Iris pigment epithelial cell (primary cell): ENCODE data around the gene CNTN1.
"Not testable (repeated sequence)": the region's sequence is repeated elsewhere in the genome, so short reads cannot be mapped to it uniquely, and the experiment has no call there.

Source experiments
- DNase-seq: peaks from one replicate; pipeline ENCODE4 v3.0.0-alpha.2; 2011; ENCODE audit warnings: low read depth

CNTN1 gene

DNA sequence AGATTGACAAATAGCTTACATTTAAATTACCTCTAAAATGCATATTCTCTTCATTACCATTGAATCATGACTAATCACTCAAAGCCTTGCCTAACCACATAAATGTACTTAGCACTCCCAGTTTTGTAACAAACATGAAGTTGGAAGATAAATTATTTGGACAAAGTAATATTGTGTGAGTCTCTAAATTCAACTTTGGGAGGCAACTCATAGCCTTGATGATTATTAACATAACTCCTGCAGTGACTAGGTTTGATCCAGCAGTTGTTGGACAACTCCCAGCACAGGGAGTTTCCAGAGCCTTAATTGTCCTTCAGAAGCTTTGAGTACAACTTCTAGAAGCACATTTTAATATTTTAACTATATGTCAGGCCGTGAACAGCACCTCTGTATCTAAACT lies 342.4 kb downstream of the CNTN1 start:
- DNase-seq, result peak; percentile 67

DNA sequence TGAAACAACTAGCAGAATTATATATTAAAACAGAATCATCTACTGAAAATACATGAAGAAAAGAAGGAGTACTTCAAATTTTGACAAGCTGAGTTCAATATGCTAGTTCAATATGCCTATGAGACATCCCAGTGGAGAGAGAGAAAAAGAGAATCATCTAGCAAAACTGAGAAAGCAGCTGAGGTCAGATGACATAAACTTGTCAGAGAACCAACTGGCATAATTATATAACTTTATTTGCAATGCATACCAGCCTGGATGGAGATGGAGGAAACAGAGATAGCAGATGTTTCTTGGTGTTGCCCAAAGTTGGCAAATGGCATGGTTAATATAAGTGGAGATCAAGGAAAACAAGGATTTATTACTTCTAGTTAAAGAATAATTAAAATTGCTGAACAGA lies 347.2 kb downstream of the CNTN1 start:
- DNase-seq, result no peak

DNA sequence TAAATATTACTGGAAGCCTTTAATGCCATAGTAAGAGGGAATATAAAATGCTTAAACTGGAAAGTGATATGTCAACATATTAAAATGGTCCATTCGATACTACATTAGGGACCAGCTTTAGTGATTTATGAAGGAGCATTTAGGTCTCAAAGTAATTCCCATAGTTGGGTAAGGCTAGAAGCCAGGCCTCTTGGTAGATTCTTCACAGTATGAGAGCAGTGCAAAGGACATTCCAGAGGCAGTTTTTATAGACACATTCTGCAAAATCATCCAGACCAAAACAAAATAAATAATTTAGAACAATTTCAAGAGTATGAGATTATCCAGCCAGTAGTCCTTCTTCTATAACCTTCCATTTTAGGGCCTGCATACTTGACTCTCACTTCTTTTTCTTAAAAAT lies 353.3 kb downstream of the CNTN1 start:
- no peak for DNase-seq

DNA sequence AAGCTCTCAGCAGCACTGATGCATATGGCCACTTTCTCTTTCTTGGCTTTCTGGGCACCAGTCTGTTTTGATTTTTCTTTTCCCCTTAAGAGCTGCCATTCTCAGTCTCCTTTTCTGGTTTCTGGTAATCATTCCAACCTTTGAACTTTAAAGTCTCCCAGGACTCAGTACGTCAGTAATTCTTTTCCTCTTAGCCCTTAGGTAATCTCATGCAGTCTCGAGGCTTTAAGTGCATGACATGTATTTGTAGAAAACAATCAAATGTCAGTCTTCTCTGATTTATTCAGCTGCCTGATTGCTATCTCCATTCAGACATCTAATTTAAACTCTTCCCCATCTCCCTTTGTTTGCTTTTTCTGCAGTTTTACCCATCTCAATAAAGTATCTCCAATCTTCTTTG lies 356.8 kb downstream of the CNTN1 start:
- DNase-seq, result no peak

DNA sequence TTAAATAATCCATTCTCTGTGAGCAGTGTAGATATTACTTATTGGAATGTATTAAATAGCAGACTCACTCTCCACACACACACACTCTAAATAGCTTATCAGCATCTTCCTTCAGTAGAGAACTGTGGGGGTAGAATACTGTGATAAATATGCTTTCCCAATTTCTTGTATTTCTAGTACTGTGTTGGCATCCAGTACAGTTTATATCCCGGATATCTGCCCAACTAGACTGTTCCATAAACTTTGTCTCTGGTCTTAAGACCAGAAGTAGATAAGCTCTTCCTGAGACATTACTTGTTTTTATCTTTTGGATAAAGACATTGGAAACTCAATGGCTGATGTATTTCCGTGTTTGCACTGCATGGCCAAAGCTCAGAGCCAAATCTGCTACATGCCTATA lies 359.7 kb downstream of the CNTN1 start:
- no peak for DNase-seq

DNA sequence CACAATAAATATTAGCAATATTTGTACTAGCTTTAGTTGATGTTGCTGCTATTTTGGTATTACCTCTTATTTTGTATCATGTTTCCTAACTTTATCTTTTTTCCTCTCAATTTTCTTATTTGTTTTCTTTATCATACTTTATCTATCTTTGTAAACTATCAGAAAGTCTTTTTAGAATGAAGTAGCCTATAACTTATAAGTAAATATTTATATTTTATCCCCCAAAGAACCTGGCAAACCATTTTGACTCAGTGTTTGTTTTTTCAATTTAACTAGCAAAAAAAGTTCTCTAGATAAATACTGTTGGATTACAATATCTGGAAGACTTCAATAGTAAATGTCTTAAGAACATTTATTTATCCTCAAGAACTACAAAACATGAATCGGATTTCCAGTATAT lies 360.2 kb downstream of the CNTN1 start:
- DNase-seq, result no peak

DNA sequence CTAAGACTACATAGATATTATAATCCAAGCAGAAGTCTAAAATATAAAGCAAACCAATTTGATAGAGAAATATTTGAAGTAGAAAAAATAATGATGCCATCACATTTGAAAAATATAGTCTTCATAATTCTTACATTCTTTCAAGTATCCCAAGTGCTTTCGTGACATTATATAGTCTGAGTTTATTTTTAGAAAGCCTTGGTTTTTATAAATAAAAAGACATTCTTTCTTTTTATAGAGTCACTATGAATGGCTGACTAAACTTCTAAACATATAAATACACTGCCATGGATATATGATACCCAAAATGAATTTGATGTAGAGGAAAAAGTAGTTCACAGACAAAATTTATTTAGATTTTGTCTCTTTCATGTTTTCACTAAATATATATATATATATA lies 360.8 kb downstream of the CNTN1 start:
- DNase-seq, result no peak

DNA sequence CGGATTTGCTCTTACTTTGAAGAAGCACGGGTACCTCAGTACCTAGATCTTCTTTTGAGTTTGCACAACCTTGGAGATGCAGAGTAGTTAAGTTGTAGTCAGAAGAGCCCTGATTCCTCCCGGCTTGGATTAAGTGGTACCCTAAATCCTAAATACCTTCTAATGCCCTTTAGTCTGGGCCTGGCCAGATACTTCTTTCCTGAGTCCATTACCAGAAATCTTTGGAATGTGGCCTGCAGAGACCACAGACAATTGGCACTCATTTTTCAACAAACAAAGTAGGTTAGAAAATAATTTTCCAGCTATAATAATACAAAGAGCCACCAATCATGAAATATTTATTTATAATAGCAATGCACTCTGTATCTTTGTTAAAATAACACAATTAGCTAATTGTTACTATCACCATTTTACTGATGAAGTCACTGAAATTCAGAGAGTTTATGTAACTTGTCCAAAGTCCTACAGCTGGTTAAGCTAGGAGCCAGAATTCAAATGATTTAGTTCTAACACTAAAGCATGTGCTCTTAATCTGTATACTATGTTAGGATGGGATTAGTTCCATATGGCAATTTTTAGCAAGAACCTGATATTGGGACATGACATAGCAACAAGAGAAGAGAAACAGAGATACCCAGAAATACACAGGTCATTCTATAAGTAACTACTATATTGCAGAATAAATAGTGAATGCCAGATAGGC lies 363.8 kb downstream of the CNTN1 start:
- peak; percentile 42 for DNase-seq

DNA sequence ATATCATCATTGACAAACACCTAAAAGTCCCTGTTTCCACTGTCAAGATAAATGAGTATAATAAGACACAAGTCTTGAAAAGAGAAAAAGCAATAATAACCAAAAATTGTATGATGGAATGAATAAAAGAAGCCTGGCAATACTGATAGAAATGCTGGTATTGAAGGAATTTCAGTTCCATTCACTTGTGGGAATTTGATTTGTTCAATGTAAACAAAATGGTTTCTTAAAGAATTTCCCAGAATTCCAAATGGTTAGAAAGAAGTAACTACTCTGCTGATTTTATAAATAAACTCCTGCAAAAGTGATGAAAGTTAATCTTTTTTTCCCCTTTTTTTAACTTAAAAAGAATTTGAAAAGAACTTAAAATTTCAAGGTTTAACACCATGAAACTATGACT lies 366.0 kb downstream of the CNTN1 start:
- no peak for DNase-seq

DNA sequence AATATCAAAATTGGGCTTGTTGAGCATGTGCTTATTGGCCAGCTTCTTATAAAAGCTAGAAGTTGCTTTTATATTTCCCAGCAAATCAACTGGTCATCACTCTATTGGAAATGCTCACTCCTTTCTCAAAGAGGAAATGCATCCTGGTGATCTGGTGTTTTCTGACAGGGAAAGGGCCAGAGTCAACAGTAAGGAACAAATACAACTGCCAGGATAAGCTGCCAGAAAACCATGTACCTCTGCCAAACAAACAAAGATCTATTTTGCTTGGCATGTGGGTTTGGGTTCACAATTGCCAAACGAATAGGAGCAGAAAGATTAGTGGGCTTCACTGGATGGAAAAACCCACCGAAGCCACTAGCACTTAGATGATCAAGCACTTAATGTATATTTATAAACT lies 369.0 kb downstream of the CNTN1 start:
- DNase-seq, result no peak

DNA sequence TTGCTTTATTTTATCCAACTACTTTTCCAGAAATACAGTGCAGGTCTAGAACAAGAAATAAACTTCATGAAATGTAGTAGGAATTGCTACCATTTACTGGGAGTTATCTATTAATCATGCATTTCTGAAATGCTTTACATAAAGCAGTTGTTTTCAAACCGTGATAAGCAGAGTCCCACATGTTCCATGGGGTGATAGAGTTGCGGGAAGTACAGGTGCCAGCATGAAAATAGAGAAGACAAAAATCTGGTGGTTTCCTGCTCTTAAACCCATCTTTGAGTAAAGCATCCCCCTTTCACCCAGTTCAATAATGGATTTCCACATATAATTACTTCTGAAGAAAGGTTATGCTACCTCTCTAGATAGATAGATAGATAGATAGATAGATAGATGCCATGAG lies 372.2 kb downstream of the CNTN1 start:
- no peak for DNase-seq

DNA sequence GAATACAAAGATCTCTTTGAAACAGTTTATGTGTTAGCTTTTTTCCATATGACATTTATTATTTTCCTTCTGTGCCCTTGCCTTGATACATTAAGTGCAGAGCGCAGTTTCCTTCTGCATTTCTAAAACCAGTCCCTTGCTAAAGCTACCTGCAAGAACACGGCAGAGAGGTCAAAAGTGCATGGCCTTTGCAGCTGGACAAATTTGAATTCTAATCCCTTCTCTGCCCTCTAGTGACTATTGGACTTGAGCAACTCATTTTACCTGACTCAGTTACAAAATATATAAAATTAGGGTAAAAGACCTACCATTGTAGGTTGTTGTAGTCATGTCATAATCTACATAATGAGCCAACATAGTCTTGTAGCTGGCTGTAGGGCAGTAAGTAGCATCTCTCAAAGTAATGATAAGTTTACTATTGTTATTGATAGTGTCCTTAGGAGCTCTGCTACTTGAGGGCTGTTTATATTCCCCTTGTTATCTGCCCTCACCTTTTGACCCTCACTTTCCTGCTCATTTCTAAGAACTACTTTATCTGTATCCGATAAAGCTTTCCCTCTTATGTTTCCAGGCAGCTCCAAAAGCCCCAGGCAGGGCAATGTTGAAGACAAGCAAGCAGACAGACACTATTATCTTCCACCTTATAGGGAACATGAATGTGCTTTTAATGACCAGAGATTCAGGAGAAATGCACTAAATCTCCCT lies 375.9 kb downstream of the CNTN1 start:
- DNase-seq, result no peak

DNA sequence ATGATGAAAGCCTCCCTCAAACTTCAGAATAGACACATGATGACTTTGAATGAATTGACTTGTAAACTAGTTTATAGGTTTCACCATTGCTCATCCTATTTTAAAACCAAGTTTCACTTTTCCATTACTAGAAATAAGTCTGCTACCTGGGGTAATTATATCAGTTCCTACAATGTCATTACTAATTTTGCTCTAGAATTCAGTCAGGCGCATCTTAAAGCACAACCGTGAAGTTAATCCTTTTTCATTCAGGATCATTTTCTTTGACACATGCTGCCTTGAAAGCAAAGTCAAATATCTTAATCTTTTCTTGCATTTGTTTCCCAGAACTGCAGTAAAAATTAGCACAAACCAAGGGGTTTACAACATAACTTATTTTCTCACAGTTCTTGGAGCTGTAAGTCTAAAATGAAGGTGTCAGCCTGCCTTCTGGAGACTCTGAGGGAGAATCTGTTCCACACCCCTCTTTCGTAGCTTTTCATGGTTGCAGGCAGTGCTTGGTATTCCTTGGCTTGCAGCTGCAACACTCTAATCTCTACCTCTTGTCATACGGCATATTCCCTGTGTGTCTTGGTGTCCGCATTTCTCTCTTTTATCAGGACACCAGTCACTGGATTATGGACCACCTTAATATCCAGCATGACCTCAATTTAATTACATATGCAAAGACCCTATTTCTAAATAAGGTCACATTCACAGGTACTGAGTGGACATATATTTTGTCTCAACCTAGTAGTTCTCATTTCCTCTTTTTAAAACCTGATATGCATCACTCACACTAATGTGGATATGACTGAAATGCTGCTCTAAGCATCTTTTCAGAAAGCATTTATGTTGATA lies 381.6 kb downstream of the CNTN1 start:
- no peak for DNase-seq

DNA sequence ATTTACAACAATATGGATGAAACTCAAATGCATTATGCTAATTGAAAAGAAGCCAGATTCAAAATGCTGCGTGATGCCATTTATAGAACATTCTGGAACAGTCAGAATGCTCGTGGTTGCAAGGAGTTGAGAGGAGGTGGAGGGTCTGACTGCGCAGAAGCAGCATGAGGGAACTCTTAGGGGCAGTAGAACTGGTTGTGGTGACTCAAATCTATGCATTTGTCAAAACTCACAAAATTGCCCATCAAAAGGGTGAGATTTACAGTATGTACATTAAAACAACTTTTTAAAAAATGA lies 382.2 kb downstream of the CNTN1 start:
- DNase-seq, result no peak

DNA sequence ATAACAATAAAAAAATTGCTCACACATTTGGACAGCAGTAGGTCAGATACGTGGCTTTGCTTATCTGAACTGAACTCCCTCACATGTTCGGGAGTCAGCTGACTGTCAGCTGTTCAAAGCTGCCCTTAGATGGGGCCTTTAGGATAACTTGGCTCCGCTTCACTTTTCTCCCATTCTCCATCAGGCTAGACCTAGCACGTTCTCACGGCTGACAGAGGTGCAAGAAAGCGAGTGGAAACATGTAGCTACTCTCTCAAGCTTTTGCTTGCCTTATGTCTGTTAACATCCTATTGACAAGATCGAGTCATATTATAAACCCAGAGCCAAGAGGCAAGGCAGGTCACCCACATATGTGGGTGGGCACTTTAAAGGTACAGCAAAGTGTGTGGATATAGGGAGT lies 383.9 kb downstream of the CNTN1 start:
- DNase-seq, result no peak

DNA sequence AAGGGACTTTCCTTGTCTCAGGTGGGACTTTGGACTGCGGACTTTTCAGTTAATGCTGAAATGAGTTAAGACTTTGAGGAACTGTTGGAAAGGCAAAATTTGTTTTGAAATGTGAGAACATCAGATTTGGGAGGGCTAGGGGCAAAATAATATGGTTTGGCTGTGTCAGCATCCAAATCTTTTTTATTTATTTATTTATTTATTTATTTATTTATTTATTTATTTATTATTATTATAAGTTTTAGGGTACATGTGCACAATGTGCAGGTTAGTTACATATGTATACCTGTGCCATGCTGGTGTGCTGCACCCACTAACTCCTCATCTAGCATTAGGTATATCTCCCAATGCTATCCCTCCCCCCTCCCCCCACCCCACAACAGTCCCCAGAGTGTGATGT lies 389.0 kb downstream of the CNTN1 start:
- DNase-seq, result not testable (repeated sequence)

DNA sequence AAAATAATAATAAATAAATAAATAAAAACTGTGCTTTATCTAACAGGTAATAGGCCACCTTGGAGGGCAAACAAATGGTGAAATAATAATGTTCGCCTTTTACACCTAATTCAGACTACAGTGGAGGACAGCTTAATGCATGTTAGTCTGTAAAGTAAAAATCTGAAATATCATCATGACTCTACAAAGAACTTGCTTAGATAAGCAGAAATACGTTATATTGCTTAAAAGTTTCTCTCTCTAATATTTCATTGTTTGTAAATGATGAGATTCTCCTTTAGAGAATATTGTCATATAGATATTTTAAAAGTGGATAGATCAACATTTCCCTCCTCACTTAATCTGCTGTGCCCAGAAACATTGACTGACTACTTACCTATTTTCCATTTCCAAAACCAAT lies 397.2 kb downstream of the CNTN1 start:
- no peak for DNase-seq

DNA sequence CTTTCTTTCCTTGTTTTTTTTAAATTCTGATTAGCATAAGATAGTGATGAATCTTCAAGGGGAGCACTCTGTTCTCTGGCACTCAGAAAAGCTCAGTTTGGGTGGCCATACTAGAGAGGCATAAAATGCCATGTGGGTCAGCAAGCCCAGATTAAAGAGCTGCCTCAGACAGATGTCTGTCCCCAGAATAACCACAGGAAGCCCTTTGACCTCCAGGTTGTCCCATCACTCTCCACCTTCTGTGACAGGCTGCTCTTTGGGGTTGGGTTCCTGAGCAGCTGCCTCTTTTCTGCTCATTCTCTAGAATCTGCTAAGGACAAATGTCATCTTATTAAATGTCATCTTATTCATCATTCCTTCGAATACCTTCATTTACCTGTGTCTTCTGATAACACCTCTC lies 399.9 kb downstream of the CNTN1 start:
- no peak for DNase-seq

DNA sequence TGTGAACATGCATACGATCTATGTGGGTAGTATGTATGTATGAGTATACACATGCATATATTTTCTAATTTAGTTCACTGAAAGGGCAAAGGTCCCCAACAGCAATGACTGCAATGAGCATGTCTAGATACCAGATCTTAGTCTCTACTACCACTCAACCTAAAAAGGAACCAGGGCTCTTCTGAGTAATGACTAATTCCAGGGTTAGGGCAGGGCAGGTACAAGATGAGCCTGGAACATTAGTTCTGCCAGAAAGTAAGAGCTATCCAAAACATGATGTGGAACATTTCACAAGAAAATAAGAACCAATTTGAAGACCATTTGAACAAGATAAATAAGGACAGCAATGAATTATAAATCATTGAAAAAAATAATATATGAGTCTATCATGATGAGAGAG lies 404.6 kb downstream of the CNTN1 start:
- DNase-seq, result no peak

DNA sequence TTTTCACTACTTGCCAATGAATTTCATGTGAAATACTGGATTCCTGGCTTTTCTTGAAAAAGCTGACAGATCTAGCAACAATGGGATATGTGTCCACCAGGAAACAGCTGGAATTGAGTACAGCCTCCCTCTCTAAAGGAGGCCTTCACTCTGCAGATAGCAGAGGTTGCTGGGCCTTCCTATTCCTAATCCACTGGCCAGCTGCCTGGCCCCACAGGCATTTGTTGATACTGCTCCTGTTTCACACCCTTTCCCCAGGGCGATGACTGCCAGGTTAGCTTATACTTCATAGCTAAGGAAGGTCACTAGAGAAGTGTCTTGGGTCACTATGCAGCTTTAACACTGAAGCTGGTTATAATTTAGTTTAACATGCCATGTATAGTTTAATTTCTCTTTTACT lies 408.3 kb downstream of the CNTN1 start:
- peak; percentile 1 for DNase-seq

DNA sequence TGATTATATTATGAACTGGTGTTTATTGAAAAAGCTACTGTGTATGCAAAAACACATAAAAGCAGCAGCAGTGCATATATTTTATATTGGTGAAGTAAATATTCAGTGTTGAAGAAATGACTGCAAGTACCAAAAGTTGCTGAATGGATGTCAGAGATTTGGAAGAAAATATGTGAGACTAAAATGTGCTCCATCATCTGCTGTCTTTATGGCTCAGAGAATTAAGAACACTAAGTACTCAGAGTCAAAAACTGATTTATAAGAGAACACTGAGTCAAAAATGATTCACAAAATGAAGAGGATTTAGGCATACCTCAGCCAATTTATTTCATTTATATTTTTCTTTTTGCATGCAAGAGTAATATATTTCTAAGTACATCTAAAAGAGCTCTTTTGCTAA lies 409.6 kb downstream of the CNTN1 start:
- no peak for DNase-seq

DNA sequence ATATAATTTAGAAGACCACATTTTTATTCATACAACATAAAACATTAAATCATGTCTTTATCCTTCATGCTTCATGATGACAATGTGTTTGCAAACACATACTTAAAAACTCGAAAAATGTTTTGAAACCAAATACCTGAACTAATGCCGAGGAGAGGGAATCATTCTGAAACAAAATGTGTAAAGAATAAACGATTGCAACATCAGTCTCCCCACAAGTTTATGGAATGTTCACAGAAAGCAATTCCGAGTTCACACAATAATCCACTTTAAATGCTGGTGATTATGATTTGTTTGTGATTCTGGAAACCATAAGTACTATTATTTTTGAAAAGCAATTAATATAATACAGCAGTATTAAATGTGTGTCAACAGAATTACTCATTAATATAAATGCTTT lies 411.4 kb downstream of the CNTN1 start:
- peak; percentile 71 for DNase-seq

DNA sequence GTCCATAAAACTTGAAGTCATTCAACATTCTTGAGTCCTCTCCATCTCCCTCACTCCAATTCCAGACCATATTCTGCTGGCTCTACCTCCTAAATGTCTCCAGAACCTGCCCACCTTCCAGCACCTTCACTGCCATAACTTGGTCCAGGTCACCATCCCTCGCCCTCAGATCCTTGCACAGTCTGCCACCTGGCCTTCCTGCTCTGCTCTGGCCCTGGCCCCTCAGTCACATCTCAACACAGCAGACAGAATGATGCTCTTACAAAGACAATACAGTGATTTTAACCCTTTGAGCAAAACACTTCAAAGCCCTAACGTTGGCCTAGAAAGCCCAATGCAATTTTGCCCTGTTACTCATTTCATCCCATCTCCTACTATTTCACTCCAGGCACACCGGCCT lies 414.1 kb downstream of the CNTN1 start:
- no peak for DNase-seq
